Skin epidermis (tissue), 12 donors: ENCODE measurements around the gene TST.

ENCODE experiments used
- H3K27ac ChIP-seq, 21 experiments: fragments of 200-600 bp; sonication (generic) in 11 of 21; one replicate each; pipeline ENCODE4 v1.5.0; 2020; ENCODE audit warnings: mild to moderate bottlenecking in 3 of 21, inconsistent platforms in 2 of 21, moderate library complexity in 2 of 21
- H3K4me3 ChIP-seq, 7 experiments: fragments of 200-600 bp; sonication (generic) in 2 of 7; one replicate each; pipeline ENCODE4 v1.5.0; 2020; ENCODE audit warnings: inconsistent platforms in 2 of 7, mild to moderate bottlenecking in 2 of 7, moderate library complexity in 1 of 7

Gene TST

DNA sequence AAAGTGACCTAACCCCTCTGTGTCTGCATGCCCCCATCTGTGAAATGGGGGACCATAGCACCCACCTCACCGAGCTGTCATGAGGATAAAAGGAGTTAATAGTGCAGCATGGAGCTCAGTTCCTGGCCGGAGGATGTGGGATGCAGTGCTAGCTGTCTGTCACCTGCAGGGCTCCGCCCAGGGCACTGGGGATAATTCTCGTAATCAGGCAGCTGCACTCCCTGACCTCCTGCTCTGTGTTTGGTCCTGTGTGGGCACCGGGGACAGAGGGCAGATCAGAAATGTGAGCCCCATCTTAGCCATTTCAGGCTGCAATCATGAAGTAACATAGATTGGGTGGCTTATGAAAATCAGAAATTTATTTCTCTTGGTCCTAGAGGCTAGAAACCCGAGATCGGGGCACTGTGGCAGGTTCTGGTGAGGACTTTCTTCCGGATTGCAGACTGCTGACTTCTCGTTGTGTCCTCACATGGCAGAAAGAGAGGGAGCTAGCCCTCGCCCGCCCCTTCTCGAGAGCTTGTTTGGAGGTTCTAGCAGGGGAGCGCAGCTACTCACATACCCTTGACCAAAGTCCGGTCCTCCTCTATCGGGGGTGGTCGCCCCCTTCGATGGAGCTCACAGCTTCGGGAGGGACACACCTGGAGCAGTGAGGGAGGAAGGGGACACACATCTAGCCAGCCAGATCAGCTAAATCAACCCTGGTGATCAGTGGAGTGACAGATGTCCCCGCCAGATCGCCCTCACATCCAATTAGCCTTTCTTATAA, 35.5 kb upstream of the TST start:
- Histone ChIP-seq H3K4me3 (no peak overlapping the region), H3K27ac (no peak overlapping the region)

DNA sequence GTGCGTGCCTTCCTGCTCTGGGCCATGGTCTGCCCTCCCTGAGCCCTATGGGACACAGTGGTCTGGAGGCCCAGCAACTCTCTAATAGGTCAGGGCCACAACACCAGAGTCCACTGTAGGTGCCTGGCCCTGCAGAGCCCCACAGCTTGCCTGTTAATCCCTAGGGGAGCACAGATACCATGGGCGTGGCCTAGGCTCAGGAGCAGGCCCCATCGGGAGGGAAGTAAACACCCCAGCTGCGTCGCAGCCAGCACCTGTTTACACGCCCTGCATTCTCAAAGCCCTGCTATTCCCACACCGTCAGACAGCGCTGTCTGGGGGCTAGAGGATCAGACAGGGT, 34.8 kb upstream of the TST start:
- peak overlapping the region in 2 of 21 experiments; percentile 3 to 55 for H3K27ac ChIP-seq
- H3K4me3 ChIP-seq, result no peak overlapping the region

DNA sequence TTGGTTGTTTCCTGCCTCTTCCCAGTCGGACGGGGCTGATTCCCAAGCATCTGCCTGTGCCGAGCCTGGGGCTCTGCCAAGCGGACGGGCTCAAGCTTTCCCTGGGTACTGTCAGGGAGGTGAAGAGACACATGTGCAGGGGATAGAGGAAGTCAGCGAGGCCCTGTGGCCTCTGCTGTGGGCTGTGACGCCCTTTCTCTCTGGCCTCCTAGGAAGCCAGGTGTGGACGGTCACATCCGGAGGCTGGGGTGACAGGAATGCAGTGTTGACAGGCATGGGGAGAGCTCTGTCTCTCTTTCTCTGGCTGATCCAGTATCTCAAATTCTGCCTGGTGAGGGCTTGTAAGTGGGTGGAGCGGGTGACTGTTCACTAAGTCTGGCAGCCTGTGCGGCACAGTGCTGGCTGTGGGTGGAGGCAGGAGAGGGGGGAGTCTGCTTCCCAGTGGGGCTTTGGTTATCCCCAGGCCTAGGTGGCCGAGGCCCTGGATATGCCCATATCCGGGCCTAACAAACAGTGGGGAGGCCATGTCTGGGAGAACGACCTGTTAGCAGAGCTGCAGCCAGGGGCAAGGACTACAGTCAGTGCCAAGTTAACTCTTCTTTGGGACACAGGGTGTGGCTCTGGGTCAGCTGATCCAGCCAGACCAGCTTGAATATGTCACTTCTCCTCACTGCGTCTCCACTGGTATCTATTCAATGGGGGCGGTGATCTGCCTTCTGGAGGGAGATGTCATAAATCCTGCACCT, 34.2 kb upstream of the TST start:
- peak overlapping the region in 9 of 21 experiments; percentile 39 to 79 (median 55) for H3K27ac ChIP-seq
- H3K4me3 ChIP-seq, result no peak overlapping the region

DNA sequence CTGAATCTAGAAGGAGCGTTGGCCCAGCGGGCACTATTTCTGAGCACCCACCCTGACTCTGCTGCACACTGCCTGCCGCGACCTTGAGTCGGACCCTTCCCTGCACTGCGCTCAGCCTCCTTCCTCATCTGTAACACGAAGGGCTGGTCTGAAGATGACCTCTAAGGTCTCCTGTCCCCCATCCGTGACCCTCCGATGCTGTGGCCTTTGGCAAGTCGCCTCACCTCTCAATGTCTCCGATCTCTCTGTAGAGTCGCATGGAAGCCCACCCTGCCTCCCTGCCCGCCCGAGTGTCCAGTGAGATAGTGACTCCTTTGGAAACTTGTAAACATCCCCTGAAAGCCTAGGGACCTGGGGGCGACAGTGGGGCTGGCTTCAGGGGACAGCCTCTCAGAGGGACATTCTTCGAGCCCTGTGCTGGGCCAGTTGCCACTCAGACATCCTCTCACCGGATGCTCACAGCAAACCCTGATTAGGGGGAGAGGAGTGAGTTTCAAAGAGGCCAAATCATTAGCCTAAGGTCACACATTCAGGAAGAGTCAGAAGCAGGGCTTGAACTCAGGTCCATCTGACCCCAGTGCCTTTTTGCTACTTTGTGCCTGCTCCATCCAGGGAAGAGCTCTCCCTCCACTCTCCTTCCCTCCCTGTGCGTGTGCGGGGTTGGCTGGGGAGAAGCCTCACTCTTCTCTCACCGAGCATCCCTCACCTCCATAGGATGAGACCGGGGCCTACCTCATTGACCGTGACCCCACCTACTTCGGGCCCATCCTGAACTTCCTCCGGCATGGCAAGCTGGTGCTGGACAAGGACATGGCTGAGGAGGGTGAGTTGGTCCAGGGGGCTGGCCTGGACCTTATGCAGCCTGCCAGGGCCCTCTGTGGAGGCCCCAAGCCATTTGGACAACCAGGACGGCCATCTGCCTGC, 33.4 kb upstream of the TST start:
- peak overlapping the region in 12 of 21 experiments; percentile 39 to 88 (median 70) for H3K27ac ChIP-seq
- peak overlapping the region; percentile 41 to 76 (median 68) for H3K4me3 ChIP-seq

DNA sequence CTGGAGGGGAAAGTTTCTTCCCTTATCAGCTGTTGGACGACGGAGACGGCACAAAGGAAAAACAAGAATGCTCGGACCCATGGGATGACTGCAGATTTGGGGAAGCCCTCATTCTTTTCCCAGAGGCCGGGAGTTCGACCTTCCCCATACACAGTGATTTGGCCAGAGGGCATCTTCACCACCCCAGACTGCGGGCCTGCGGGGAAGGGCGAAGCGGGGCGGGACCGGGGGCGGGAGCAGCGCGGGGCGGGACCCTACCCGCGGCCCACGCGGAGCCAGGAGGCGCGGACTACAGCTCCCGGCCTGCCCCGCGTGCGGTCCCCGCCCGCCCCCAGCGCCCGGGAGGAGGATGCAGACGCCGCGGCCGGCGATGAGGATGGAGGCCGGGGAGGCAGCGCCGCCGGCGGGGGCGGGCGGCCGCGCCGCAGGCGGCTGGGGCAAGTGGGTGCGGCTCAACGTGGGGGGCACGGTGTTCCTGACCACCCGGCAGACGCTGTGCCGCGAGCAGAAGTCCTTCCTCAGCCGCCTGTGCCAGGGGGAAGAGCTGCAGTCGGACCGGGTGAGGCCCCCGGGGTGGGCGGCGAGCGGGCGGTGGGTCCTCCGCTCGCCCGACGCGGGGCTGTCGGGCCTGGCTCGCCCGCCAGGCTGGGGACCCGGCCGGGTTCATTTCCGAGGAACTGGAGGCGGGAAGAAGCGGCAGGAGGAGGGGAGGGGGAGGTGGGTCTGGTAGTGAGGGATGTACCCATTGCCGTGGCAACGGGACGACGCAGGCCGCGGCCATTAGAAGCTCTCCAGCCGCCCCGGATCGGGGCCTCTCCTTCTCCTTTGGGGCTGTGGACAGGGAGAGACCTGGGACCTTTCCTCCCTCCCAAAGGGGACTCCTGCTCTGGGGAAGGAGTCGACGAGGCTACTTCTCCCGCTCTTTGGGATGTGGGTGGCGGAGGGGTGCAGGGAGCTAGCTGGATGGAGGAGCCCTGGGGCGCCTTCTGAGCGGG, 32.4 kb upstream of the TST start, which contains the start of gene KCTD17:
Gene KCTD17, plus strand, starts transcription at position 352 of the 995 bp plus-strand sequence. Its CDS starts 19 bp downstream, at position 371.
- H3K27ac ChIP-seq, result peak within 1 kb of the TSS in 19 of 21 experiments; percentile 28 to 88 (median 72)
- H3K4me3 ChIP-seq, result peak within 1 kb of the TSS; percentile 41 to 76 (median 68)

DNA sequence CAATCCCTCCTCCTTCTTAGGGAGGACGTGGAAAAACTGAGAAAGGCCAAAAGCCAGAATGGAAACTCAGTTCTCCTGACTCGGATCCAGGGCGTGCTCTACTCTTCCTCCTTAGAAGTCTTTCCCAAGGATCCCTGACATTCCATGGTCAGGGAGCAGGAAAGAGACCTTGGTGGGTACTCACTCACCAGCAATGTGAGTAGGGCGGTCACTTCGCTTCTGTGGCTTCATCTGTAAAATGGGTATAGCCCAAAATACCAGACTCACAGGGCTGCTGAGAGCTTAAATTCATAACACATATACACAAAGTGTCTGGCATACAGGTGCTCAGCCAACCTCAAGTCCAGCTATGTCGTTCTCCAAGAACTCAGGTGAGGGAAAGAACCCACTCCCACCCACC, 31.7 kb upstream of the TST start:
- H3K4me3 ChIP-seq, result no peak overlapping the region
- H3K27ac ChIP-seq, result peak overlapping the region in 7 of 21 experiments; percentile 6 to 88 (median 77)

DNA sequence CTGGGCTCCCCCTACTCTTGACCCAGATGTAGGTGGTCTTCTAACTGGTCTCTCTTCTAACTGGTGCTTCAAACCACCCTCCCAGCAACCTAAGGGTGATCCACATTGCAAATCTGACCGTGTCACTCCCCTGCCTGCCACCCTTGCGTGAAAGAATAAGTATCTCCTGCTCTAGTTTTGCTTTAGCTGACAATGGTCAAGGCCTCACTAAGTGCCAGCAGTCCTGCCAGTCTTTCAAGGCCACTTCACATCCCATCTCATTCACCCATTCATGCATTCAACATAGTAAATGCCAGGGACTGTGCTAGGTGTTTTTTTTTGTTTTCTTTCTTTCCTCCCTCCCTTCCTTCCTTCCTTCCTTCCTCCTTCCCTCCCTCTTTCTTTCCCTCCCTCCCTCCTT, 30.0 kb upstream of the TST start:
- no peak overlapping the region for H3K27ac ChIP-seq

DNA sequence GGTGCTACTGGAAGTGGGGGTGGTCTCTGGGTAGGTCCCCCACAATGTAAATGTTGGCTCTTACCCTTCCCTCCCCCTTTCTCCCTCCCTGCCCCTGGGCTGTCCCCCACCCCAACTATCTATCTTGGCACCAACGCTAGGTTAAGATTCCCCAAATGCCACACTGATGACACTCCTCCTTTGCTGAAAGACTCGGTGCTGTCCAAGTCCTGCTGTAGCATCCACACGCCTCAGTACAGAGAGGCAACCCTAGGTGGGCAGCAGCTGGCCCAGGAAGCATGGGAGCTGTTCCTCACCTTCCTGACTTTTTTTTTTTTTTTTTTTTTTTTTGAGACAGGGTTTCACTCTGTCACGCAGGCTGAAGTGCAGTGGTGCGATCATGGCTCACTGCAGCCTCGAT, 28.9 kb upstream of the TST start:
- Histone ChIP-seq H3K27ac (no peak overlapping the region), H3K4me3 (no peak overlapping the region)

More for the DNA sequence above, 30.0 kb upstream of the TST start:
- H3K4me3 ChIP-seq, result no peak overlapping the region

DNA sequence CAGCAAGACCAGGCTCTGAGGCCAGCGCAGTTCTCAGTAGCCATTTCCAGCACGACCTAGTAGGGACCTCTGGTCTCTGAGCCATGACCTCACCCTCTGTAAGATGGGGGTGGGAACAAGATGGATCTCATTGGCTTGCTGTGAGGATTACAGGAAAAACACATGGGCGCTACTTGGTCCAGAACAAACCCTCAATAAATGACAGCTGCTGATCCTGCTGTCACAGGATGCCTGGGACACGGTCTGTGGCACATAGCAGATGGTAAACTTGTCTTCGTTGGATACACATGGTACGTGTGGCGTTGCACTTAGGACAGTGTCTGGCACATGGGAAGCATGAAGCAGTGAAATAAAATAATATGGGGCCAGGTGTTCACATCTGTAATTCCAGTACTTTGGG, 27.8 kb upstream of the TST start:
- no peak overlapping the region for H3K27ac ChIP-seq
- H3K4me3 ChIP-seq, result no peak overlapping the region

DNA sequence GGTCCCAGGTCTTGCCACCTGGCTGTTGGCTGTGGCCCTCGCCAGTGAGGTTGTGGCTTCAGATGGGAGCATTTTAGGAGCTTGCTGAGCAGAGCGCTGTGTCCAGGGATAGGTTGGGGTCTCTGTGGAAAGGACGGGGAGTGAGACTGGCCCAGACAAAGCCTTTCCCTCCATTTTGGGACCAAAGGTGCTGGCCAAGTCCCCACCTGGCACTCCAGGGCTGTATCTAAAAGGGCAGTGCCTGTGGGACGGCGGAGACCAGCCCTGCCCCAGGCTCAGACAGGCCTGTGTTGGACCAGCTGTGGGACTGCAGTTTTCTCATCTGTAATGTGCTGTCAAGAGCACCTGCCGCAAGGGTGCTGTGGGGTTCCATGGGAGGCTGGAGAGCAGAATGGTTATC, 27.3 kb upstream of the TST start:
- H3K27ac ChIP-seq, result no peak overlapping the region
- no peak overlapping the region for H3K4me3 ChIP-seq

DNA sequence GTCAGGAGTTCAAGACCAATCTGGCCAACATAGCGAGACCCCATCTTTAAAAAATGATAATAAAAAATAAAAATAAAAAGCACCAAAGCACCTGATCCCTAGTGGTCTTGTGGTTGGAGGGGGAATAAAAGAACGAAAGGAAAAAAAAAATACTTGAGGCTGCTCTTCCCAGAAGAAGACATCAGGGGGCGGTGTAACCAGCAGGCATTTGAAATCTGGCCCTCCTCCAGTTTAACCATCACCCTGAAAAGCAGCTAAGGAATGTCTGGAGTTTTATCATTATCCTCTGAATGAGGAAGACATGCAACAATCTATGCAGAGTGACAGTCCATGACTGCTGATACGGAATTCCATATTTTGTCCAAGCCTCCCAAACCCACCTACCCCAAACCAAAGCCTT, 26.7 kb upstream of the TST start:
- no peak overlapping the region for H3K4me3 ChIP-seq
- no peak overlapping the region for H3K27ac ChIP-seq

DNA sequence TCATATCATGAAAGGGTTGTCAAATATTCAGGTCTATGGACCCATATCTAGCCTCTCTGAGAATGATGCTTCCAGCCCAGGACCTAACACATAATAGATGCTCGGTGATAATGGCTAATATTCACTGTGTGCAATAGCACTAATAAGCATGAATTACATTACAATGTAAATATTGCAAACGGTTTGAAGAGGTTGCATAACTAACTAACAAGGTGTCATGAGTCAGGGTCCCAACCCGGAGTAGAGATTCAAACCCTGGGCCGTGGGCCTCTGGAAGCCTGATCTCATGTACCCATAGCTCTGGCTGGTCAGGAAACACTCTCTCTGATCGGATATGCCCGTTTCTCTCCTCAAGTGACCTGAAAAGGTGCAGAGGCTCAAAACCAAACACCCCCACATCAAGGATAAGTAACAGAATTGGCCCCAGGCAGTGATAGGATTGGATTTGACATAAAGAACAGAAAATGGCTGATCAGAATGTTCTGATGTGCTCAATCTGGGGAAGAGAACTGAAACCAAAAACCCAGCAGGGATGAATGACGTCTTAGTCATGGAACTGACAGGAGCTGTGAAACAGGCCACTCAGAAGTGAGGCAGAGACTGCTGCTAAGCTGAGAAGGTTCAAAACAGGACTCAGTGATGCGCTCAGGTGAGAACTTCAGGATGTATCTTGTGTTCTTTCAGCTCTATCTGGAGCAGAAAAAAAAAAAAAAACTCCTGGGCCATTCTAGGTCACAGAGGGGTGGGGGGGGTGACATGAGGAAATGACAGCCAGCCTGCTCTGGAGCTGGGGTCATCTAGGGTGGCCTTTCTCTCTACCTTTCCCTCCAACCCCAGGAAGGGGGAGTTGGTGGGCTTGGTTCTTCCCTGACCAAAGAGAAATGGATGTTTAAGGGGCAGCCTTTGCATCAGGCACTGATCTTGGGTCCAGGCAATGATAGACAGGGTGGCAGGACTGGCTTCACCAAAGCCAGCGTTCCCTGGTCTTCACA, 25.7 kb upstream of the TST start:
- no peak overlapping the region for H3K27ac ChIP-seq
- no peak overlapping the region for H3K4me3 ChIP-seq

DNA sequence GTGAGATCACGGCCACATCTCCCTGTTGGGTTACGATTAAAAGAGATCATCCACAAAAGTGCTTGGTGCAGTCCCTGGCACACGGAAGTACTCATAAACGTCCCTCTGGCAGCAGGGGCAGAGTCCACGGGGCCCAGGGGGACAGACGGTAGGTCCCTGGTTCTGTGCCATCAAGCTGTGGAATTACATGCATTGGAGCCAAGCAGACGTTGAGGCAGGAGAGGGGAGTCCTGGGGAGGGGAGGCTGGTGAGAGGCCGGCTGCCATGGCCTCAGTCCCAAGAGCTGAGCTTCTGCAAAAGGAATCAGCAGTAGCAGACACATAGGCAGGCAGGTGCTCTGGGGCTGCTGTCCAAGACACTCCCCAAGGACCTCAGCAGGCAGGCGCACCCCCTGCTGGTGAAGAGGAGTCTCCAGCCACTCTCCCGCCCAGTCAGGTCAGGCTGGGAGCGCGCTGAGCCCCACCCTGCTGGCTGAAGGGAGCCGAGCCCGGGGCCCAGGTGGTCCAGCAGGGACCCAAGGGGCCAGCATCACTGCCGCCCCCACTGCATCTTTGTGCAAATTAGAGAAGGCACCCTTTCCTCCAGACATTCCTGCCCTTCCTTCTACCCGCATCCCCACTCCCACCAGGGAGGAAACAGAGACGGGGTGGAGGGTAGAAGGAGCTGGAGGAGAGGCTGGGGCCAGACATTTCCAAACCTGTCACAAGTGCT, 24.7 kb upstream of the TST start:
- H3K27ac ChIP-seq, result no peak overlapping the region
- no peak overlapping the region for H3K4me3 ChIP-seq

DNA sequence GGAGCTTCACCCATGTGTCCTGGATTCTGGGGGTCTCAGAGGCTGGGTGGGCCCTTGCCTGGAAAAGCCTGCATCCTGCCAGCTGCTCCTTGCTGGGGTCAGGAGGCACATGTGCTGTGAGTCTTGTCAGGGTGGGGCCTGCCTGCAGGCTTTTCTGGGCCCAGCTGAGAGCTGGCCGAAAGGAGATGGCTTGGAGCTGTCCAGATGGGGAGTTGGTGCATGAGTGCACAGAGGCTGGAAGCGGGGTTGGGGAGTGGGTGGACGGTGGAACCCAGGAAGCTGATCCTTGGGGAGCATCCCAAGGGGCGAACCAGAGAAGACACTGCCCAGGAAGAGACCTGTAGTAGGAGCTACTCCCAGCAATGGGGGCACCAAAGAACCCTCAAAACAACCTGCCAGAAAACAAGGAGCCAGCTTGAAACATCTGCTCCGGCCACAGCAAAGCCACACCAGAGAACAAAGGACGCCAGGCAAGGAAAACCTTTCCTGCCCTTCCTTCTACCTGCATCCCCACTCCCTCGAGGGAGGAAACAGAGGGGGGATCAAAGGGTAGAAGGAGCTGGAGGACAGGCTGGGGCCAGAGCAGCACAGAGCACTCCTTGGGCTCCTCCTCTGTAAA, 24.1 kb upstream of the TST start:
- Histone ChIP-seq H3K27ac (no peak overlapping the region), H3K4me3 (no peak overlapping the region)

DNA sequence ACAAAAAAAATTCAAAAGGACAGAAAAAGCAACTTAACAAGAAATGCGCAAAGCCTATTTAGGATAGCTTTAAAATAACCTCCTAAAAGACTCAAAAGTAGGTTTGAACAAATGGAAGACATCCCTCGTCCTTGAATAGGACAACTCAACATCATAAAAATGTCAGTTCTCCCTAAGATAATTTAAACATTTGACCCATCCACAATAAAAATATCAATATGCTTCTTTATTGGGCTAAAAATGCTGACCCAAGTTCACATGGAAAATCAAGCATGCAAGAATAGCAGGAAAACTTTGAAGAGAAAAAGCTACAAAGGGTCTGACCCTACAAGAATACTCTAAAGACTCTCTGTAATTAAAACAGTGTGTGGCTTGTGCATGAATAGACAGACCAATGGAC, 20.2 kb upstream of the TST start:
- no peak overlapping the region for H3K4me3 ChIP-seq
- H3K27ac ChIP-seq, result no peak overlapping the region

DNA sequence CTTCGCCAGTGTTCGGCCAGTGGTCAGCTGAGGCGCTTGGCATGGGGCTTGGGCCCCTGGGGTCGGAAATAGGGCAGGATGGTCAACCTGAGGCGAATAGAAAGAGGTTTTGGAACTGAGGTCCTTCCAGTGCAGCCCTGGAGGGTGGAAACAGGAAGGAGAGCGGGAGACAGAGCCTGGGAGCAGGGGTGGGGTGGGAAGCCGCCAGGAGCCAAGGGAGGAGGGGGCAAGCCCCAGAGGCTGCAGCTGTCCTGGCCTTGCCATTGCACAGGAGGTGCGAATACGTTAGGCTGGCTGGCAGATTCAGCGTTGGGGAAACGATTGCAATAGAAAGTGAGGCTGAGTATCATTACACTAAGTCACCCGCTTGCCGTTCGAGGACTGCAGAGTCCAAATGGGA, 18.4 kb upstream of the TST start:
- no peak overlapping the region for H3K4me3 ChIP-seq
- H3K27ac ChIP-seq, result no peak overlapping the region
